ENCODE measurements around the gene CEMIP. TPM values are rescaled to one million over a fixed set of nuclear protein-coding genes. Genes with fewer than 3 reads are reported as not detected.

Gene CEMIP
- total and polyA plus RNA-seq, 4 experiments from 2014 or later: 0.03 to 0.23 (median 0.17) TPM; not detected in 1

DNA sequence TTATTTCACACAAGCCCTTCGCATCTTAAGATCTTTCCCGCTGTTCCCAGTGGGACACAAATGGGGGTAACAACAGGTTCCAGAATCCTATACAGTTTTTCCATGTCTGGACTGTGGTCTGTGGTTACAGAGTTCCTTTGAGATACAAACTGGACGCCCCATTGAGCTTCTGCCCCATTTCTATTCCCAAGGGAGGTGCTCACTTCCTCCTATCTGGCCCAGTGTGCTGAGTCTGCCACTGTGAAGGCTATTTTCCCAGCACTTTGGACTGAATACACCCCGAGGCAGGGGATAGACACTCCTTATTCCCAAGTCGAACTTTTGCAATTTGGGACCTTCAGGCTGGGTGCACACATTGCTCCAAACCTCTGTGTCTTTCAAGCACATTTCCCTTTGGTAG lies 166.4 kb downstream of the CEMIP start:
- Mint-ChIP-seq H3K4me3 (no peak overlapping the region), H3K4me1 (no peaks in the 10 kb centered on the region), H3K27ac (peak overlapping the region in 2 of 7 donors; percentile 23 to 65), H3K9me3 (no peaks in the 10 kb centered on the region), H3K27me3 (no peaks in the 10 kb centered on the region), H3K36me3 (peaks cover 73 to 77% of the 10 kb centered on the region in 2 donors)
- peaks cover 21% of the 10 kb centered on the region for H3K36me3 ChIP-seq (ENCODE audit: insufficient read depth, low read length)
- H3K4me3 ChIP-seq (ENCODE audit: low read length in 2 of 2): no peak overlapping the region
- no peaks in the 10 kb centered on the region for H3K27me3 ChIP-seq (ENCODE audit: insufficient read depth, low read length)
- POLR2A ChIA-PET (ENCODE audit: partially characterized antibody): no interaction called here
- CTCF ChIA-PET (ENCODE audit: partially characterized antibody): interaction anchor here (1.5 kb wide), 1 partner anchor 25 kb away, joined by 4 read pairs; no protein-coding TSS in a partner anchor
- no peak for DNase-seq
- no peaks in the 10 kb centered on the region for H3K9me3 ChIP-seq (ENCODE audit: control insufficient read depth in 1 of 2, low read length in 2 of 2)
- intact Hi-C loops (cut with micrococcal nuclease): no loop called here
- no peak overlapping the region for H3K27ac ChIP-seq (ENCODE audit: low read depth, low read length)
- no peaks in the 10 kb centered on the region for H3K4me1 ChIP-seq (ENCODE audit: insufficient read depth, low read length)

DNA sequence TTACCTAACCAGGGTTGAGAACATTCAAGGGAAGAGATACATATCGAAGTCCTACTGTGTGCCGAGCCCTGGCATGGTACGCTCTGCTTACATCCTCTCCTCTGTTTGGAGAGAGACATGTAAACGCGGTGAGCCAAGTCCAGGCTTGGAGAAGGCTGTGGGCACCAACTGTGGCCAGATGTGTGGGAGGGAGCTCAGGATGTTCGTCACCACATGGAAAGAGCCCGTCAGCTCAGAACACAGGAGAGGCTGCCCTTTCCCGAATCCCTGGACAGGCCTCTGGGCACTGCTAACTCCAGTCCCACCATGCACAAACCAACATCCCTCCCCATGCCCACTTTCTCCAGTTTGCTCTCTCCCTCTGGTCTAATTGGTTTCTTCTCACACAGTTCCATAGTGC lies 167.4 kb downstream of the CEMIP start:
- Mint-ChIP-seq H3K27ac (no peak overlapping the region), H3K27me3 (no peaks in the 10 kb centered on the region), H3K9me3 (no peaks in the 10 kb centered on the region), H3K36me3 (peaks cover 75 to 81% of the 10 kb centered on the region in 2 donors), H3K4me1 (no peaks in the 10 kb centered on the region), H3K4me3 (peak overlapping the region in 1 of 8 donors; percentile 25)
- POLR2A ChIA-PET (ENCODE audit: partially characterized antibody): no interaction called here
- Histone ChIP-seq H3K36me3 (ENCODE audit: insufficient read depth, low read length) (peaks cover 24% of the 10 kb centered on the region), H3K27ac (ENCODE audit: low read depth, low read length) (no peak overlapping the region), H3K27me3 (ENCODE audit: insufficient read depth, low read length) (no peaks in the 10 kb centered on the region), H3K9me3 (ENCODE audit: control insufficient read depth in 1 of 2, low read length in 2 of 2) (no peaks in the 10 kb centered on the region), H3K4me3 (ENCODE audit: low read length in 2 of 2) (no peak overlapping the region), H3K4me1 (ENCODE audit: insufficient read depth, low read length) (no peaks in the 10 kb centered on the region)
- DNase-seq: no peak
- intact Hi-C loops (cut with micrococcal nuclease): no loop called here
- CTCF ChIA-PET (ENCODE audit: partially characterized antibody): no interaction called here

DNA sequence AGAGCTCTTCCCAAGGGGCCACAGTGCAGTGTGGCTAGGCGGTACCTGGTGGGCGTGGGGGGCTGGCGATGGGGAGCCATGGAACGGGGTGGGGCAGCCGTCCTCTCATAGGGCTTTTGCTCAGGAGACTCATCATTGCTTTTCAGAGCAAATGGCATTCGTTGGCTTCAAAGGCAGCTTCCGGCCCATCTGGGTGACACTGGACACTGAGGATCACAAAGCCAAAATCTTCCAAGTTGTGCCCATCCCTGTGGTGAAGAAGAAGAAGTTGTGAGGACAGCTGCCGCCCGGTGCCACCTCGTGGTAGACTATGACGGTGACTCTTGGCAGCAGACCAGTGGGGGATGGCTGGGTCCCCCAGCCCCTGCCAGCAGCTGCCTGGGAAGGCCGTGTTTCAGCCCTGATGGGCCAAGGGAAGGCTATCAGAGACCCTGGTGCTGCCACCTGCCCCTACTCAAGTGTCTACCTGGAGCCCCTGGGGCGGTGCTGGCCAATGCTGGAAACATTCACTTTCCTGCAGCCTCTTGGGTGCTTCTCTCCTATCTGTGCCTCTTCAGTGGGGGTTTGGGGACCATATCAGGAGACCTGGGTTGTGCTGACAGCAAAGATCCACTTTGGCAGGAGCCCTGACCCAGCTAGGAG lies 169.6 kb downstream of the CEMIP start:
- Mint-ChIP-seq H3K9me3 (no peaks in the 10 kb centered on the region), H3K27ac (no peak overlapping the region), H3K4me1 (peaks cover 0 to 6% (median 2%) of the 10 kb centered on the region in 4 donors), H3K36me3 (peaks cover 74 to 80% of the 10 kb centered on the region in 2 donors), H3K4me3 (no peak overlapping the region), H3K27me3 (peaks cover 0 to 2% of the 10 kb centered on the region in 2 donors)
- ChIA-PET CTCF (ENCODE audit: partially characterized antibody) (no interaction called here), POLR2A (ENCODE audit: partially characterized antibody) (no interaction called here)
- no peaks in the 10 kb centered on the region for H3K27me3 ChIP-seq (ENCODE audit: insufficient read depth, low read length)
- no peak overlapping the region for H3K4me3 ChIP-seq (ENCODE audit: low read length in 2 of 2)
- H3K4me1 ChIP-seq (ENCODE audit: insufficient read depth, low read length): no peaks in the 10 kb centered on the region
- no peaks in the 10 kb centered on the region for H3K9me3 ChIP-seq (ENCODE audit: control insufficient read depth in 1 of 2, low read length in 2 of 2)
- intact Hi-C loops (cut with micrococcal nuclease): no loop called here
- H3K36me3 ChIP-seq (ENCODE audit: insufficient read depth, low read length): peaks cover 20% of the 10 kb centered on the region
- H3K27ac ChIP-seq (ENCODE audit: low read depth, low read length): no peak overlapping the region
- DNase-seq: no peak

DNA sequence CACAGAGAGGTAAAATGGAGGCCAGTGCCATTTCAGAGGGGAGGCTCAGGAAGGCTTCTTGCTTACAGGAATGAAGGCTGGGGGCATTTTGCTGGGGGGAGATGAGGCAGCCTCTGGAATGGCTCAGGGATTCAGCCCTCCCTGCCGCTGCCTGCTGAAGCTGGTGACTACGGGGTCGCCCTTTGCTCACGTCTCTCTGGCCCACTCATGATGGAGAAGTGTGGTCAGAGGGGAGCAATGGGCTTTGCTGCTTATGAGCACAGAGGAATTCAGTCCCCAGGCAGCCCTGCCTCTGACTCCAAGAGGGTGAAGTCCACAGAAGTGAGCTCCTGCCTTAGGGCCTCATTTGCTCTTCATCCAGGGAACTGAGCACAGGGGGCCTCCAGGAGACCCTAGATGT lies 170.6 kb downstream of the CEMIP start:
- ChIA-PET POLR2A (ENCODE audit: partially characterized antibody) (no interaction called here), CTCF (ENCODE audit: partially characterized antibody) (interaction anchor here (0.5 to 1.6 kb wide), 4 partner anchors 20 to 317 kb away, joined by 3 to 5 read pairs (median 3); no protein-coding TSS in a partner anchor)
- peaks cover 14% of the 10 kb centered on the region for H3K36me3 ChIP-seq (ENCODE audit: insufficient read depth, low read length)
- DNase-seq: no peak
- H3K27me3 ChIP-seq (ENCODE audit: insufficient read depth, low read length): no peaks in the 10 kb centered on the region
- no peak overlapping the region for H3K4me3 ChIP-seq (ENCODE audit: low read length in 2 of 2)
- intact Hi-C loops (cut with micrococcal nuclease): no loop called here
- Mint-ChIP-seq H3K27ac (no peak overlapping the region), H3K9me3 (no peaks in the 10 kb centered on the region), H3K4me3 (no peak overlapping the region), H3K27me3 (peaks cover 0 to 2% of the 10 kb centered on the region in 2 donors), H3K4me1 (peaks cover 0 to 6% (median 2%) of the 10 kb centered on the region in 4 donors), H3K36me3 (peaks cover 72 to 73% of the 10 kb centered on the region in 2 donors)
- H3K4me1 ChIP-seq (ENCODE audit: insufficient read depth, low read length): no peaks in the 10 kb centered on the region
- no peak overlapping the region for H3K27ac ChIP-seq (ENCODE audit: low read depth, low read length)
- H3K9me3 ChIP-seq (ENCODE audit: control insufficient read depth in 1 of 2, low read length in 2 of 2): no peaks in the 10 kb centered on the region

DNA sequence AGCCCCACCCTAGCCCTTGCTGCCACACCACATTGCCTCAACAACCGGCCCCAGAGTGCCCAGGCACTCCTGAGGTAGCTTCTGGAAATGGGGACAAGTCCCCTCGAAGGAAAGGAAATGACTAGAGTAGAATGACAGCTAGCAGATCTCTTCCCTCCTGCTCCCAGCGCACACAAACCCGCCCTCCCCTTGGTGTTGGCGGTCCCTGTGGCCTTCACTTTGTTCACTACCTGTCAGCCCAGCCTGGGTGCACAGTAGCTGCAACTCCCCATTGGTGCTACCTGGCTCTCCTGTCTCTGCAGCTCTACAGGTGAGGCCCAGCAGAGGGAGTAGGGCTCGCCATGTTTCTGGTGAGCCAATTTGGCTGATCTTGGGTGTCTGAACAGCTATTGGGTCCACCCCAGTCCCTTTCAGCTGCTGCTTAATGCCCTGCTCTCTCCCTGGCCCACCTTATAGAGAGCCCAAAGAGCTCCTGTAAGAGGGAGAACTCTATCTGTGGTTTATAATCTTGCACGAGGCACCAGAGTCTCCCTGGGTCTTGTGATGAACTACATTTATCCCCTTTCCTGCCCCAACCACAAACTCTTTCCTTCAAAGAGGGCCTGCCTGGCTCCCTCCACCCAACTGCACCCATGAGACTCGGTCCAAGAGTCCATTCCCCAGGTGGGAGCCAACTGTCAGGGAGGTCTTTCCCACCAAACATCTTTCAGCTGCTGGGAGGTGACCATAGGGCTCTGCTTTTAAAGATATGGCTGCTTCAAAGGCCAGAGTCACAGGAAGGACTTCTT lies 171.3 kb downstream of the CEMIP start:
- Histone ChIP-seq H3K9me3 (ENCODE audit: control insufficient read depth in 1 of 2, low read length in 2 of 2) (no peaks in the 10 kb centered on the region), H3K27ac (ENCODE audit: low read depth, low read length) (no peak overlapping the region), H3K36me3 (ENCODE audit: insufficient read depth, low read length) (peaks cover 14% of the 10 kb centered on the region), H3K27me3 (ENCODE audit: insufficient read depth, low read length) (no peaks in the 10 kb centered on the region), H3K4me1 (ENCODE audit: insufficient read depth, low read length) (no peaks in the 10 kb centered on the region), H3K4me3 (ENCODE audit: low read length in 2 of 2) (no peak overlapping the region)
- Mint-ChIP-seq H3K4me1 (peaks cover 0 to 6% (median 2%) of the 10 kb centered on the region in 4 donors), H3K9me3 (no peaks in the 10 kb centered on the region), H3K4me3 (no peak overlapping the region), H3K27me3 (peaks cover 0 to 2% of the 10 kb centered on the region in 2 donors), H3K36me3 (peaks cover 68% of the 10 kb centered on the region in 2 donors), H3K27ac (no peak overlapping the region)
- CTCF ChIA-PET (ENCODE audit: partially characterized antibody): interaction anchor here (0.5 to 1.6 kb wide), 4 partner anchors 19 to 316 kb away, joined by 3 to 5 read pairs (median 3); no protein-coding TSS in a partner anchor
- POLR2A ChIA-PET (ENCODE audit: partially characterized antibody): no interaction called here
- no peak for DNase-seq
- intact Hi-C loops (cut with micrococcal nuclease): no loop called here

DNA sequence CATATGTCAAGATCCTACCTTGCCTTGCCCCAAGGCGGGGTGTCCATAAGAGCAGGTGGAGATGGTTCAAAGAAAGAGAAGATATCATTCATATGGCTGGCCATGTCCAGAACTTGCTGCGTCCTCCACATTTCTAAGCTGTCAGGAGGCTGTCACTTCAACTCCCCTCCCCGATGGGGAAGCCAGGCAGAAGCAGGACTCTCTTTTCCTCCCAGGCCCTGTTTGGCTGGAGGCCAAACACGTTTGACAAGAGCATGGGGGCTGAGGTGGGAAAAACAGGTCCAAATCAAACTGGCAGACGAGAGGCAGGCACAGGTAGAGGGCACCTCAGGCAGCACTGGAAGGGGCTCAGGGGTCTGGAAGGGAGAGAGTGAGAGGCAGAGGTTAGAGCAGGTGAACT lies 172.8 kb downstream of the CEMIP start:
- POLR2A ChIA-PET (ENCODE audit: partially characterized antibody): no interaction called here
- Histone ChIP-seq H3K27me3 (ENCODE audit: insufficient read depth, low read length) (no peaks in the 10 kb centered on the region), H3K27ac (ENCODE audit: low read depth, low read length) (no peak overlapping the region), H3K4me3 (ENCODE audit: low read length in 2 of 2) (no peak overlapping the region), H3K36me3 (ENCODE audit: insufficient read depth, low read length) (peaks cover 14% of the 10 kb centered on the region), H3K4me1 (ENCODE audit: insufficient read depth, low read length) (no peaks in the 10 kb centered on the region), H3K9me3 (ENCODE audit: control insufficient read depth in 1 of 2, low read length in 2 of 2) (no peaks in the 10 kb centered on the region)
- Mint-ChIP-seq H3K4me1 (peaks cover 0 to 6% (median 3%) of the 10 kb centered on the region in 4 donors), H3K27me3 (peaks cover 0 to 2% of the 10 kb centered on the region in 2 donors), H3K27ac (no peak overlapping the region), H3K4me3 (no peak overlapping the region), H3K9me3 (no peaks in the 10 kb centered on the region), H3K36me3 (peaks cover 59 to 64% of the 10 kb centered on the region in 2 donors)
- CTCF ChIA-PET (ENCODE audit: partially characterized antibody): no interaction called here
- intact Hi-C loops (cut with micrococcal nuclease): no loop called here
- DNase-seq: no peak

Measured in CD4-positive, alpha-beta memory T cell (primary cell).